ENCODE data around the gene KCNK17. TPM values are rescaled to one million over a fixed set of nuclear protein-coding genes. Genes with fewer than 3 reads are reported as not detected.
A peak's percentile ranks its signal among the peaks of the same experiment; 100 is the strongest.

KCNK17 gene
- total and polyA plus RNA-seq, 7 donors, result 0.04 TPM; not detected in 6

- no peaks in the 10 kb centered on the region for H3K4me1 ChIP-seq
- no peaks in the 10 kb centered on the region for H3K27me3 ChIP-seq (ENCODE audit: insufficient read depth in 3 of 3, low read length in 2 of 3)
- H3K27ac ChIP-seq, result no peak overlapping the region
- H3K9me3 ChIP-seq, result no peaks in the 10 kb centered on the region
- intact Hi-C loops (cut with DNase I), result no loop called here
- H3K4me3 ChIP-seq, result no peak overlapping the region
- 85 to 87% (median 87%) methylated on average over 3 of the region's 3 CpGs for WGBS, 3 donors
- ATAC-seq, result no peak
- DNase-seq, result no peak
- H3K36me3 ChIP-seq (ENCODE audit: insufficient read depth in 1 of 2, low read depth in 1 of 2), result no peaks in the 10 kb centered on the region
- no peak for TF ChIP-seq CTCF (IDR thresholded peaks at IDR 0.05)
Observed at GRCh38 chr6:39276379-39276995, 37.7 kb downstream of the KCNK17 start.

GRCh38 chr6:39274903-39275302 lies 39.3 kb downstream of the KCNK17 start:
- Histone ChIP-seq H3K27me3 (ENCODE audit: insufficient read depth in 3 of 3, low read length in 2 of 3) (no peaks in the 10 kb centered on the region), H3K9me3 (no peaks in the 10 kb centered on the region), H3K4me1 (no peaks in the 10 kb centered on the region), H3K4me3 (no peak overlapping the region), H3K36me3 (ENCODE audit: insufficient read depth in 1 of 2, low read depth in 1 of 2) (no peaks in the 10 kb centered on the region), H3K27ac (no peak overlapping the region)
- no peak for ATAC-seq
- intact Hi-C loops (cut with DNase I), result no loop called here
- DNase-seq, result no peak
- WGBS, 3 donors, result 83 to 87% (median 85%) methylated on average over 3 of the region's 3 CpGs
- no peak for TF ChIP-seq CTCF (IDR thresholded peaks at IDR 0.05)

GRCh38 chr6:39274471-39274870 lies 39.7 kb downstream of the KCNK17 start:
- no peaks in the 10 kb centered on the region for H3K36me3 ChIP-seq (ENCODE audit: insufficient read depth in 1 of 2, low read depth in 1 of 2)
- no peak overlapping the region for H3K27ac ChIP-seq
- TF ChIP-seq CTCF (IDR thresholded peaks at IDR 0.05), result no peak
- intact Hi-C loops (cut with DNase I), result no loop called here
- no peaks in the 10 kb centered on the region for H3K4me1 ChIP-seq
- 64 to 73% (median 66%) methylated on average over 4 of the region's 4 CpGs for WGBS, 3 donors
- no peak for ATAC-seq
- no peaks in the 10 kb centered on the region for H3K9me3 ChIP-seq
- H3K27me3 ChIP-seq (ENCODE audit: insufficient read depth in 3 of 3, low read length in 2 of 3), result no peaks in the 10 kb centered on the region
- no peak overlapping the region for H3K4me3 ChIP-seq
- DNase-seq, result no peak

GRCh38 chr6:39273406-39273821 lies 40.8 kb downstream of the KCNK17 start:
- H3K27ac ChIP-seq, result no peak overlapping the region
- TF ChIP-seq CTCF (IDR thresholded peaks at IDR 0.05), result no peak
- no peak overlapping the region for H3K4me3 ChIP-seq
- H3K36me3 ChIP-seq (ENCODE audit: insufficient read depth in 1 of 2, low read depth in 1 of 2), result no peaks in the 10 kb centered on the region
- intact Hi-C loops (cut with DNase I), result no loop called here
- H3K9me3 ChIP-seq, result no peaks in the 10 kb centered on the region
- DNase-seq (peak in 1 of 2 donors; percentile 28), ATAC-seq (no peak)
- no peaks in the 10 kb centered on the region for H3K4me1 ChIP-seq
- H3K27me3 ChIP-seq (ENCODE audit: insufficient read depth in 3 of 3, low read length in 2 of 3), result no peaks in the 10 kb centered on the region
- WGBS, 3 donors, result 59 to 70% (median 63%) methylated on average over 6 of the region's 6 CpGs

GRCh38 chr6:39269961-39270360 lies 44.3 kb downstream of the KCNK17 start:
- WGBS, 3 donors, result 49 to 59% (median 55%) methylated on average over 1 of the region's 1 CpG
- no peak overlapping the region for H3K4me3 ChIP-seq
- ATAC-seq (no peak), DNase-seq (no peak)
- H3K27ac ChIP-seq, result no peak overlapping the region
- H3K9me3 ChIP-seq, result no peaks in the 10 kb centered on the region
- H3K36me3 ChIP-seq (ENCODE audit: insufficient read depth in 1 of 2, low read depth in 1 of 2), result no peaks in the 10 kb centered on the region
- TF ChIP-seq CTCF (IDR thresholded peaks at IDR 0.05), result no peak
- intact Hi-C loops (cut with DNase I), result no loop called here
- H3K27me3 ChIP-seq (ENCODE audit: insufficient read depth in 3 of 3, low read length in 2 of 3), result no peaks in the 10 kb centered on the region
- no peaks in the 10 kb centered on the region for H3K4me1 ChIP-seq
